WTC11 (cell line): ENCODE data around the gene DFFB. TPM values are rescaled to one million over a fixed set of nuclear protein-coding genes. Genes with fewer than 3 reads are reported as not detected.

Experiments
- ATAC-seq: fragments of 200-7000 bp; cut with Tn5 transposase; 2 replicates; pipeline ENCODE4 v1.10.0; 2021; ENCODE audit warnings: mild to moderate bottlenecking, moderate library complexity
- CTCF ChIA-PET: fragments of 300-600 bp; sonication (Branson Sonifier 250); formaldehyde crosslinking; loops from one replicate; lab custom pipeline; 2021; ENCODE audit warnings: antibody characterized with exemption; lab: Charles Lee
- POLR2A ChIA-PET: fragments of 350-600 bp; sonication (Branson Sonifier 250); formaldehyde crosslinking; loops from one replicate; lab custom pipeline; 2021; ENCODE audit warnings: antibody characterized with exemption; lab: Charles Lee
- DNase-seq: peaks from one replicate; pipeline ENCODE4 v3.0.0; 2021; ENCODE audit warnings: low spot score
- H3K27ac Mint-ChIP-seq: 2 replicates; pipeline ENCODE4 v1.8.0; 2021; ENCODE audit warnings: mixed read lengths
- H3K27me3 Mint-ChIP-seq: 2 replicates; pipeline ENCODE4 v1.8.0; 2021; ENCODE audit warnings: low read depth, mild to moderate bottlenecking, moderate library complexity, mixed read lengths
- H3K36me3 Mint-ChIP-seq: 2 replicates; pipeline ENCODE4 v1.8.0; 2021; ENCODE audit warnings: mixed read lengths
- H3K4me1 Mint-ChIP-seq: 2 replicates; pipeline ENCODE4 v1.8.0; 2022; ENCODE audit warnings: mixed read lengths
- H3K4me3 Mint-ChIP-seq: 2 replicates; pipeline ENCODE4 v1.8.0; 2021; ENCODE audit warnings: mild to moderate bottlenecking, moderate library complexity, mixed read lengths
- H3K9me3 Mint-ChIP-seq: 2 replicates; pipeline ENCODE4 v1.8.0; 2021; ENCODE audit warnings: mixed read lengths
- ATF1 ChIP-seq: sonication (generic); formaldehyde crosslinking; IDR thresholded peaks from 2 replicates; pipeline ENCODE4 v1.8.1; 2023; ENCODE audit warnings: mild to moderate bottlenecking, moderate library complexity, missing genetic modification reagents
- CREB1 ChIP-seq: sonication (generic); formaldehyde crosslinking; IDR thresholded peaks from 2 replicates; pipeline ENCODE4 v1.8.0; 2023; ENCODE audit warnings: mild to moderate bottlenecking, missing genetic modification reagents
- ESRRA ChIP-seq: sonication (generic); formaldehyde crosslinking; IDR thresholded peaks from 2 replicates; pipeline ENCODE4 v1.8.1; 2022; ENCODE audit warnings: mild to moderate bottlenecking, missing genetic modification reagents, borderline replicate concordance
- FOXJ3 ChIP-seq: sonication (generic); formaldehyde crosslinking; IDR thresholded peaks from 2 replicates; pipeline ENCODE4 v1.9.0; 2021; ENCODE audit warnings: missing genetic modification reagents, mild to moderate bottlenecking, borderline replicate concordance
- GTF2I ChIP-seq: fragments of 250-450 bp; sonication (Bioruptor Pico); conservative IDR thresholded peaks from 2 replicates; pipeline ENCODE4 v1.4.0; 2021; ENCODE audit warnings: mild to moderate bottlenecking
- IRF2 ChIP-seq: sonication (generic); formaldehyde crosslinking; IDR thresholded peaks from 2 replicates; pipeline ENCODE4 v1.8.0; 2022; ENCODE audit warnings: low read depth, missing genetic modification reagents, borderline replicate concordance
- JUN ChIP-seq: sonication (generic); formaldehyde crosslinking; IDR thresholded peaks from 2 replicates; pipeline ENCODE4 v1.8.0; 2023; ENCODE audit warnings: mild to moderate bottlenecking, missing genetic modification reagents
- OVOL2 ChIP-seq: fragments of 250-450 bp; sonication (Bioruptor Pico); IDR thresholded peaks from 2 replicates; pipeline ENCODE4 v1.9.0; 2021; ENCODE audit warnings: mild to moderate bottlenecking, borderline replicate concordance
- PRRX2 ChIP-seq: fragments of 250-450 bp; sonication (Bioruptor Pico); IDR thresholded peaks from 2 replicates; pipeline ENCODE4 v1.8.0; 2021; ENCODE audit warnings: mild to moderate bottlenecking
- RORB ChIP-seq: fragments of 250-450 bp; sonication (Bioruptor Pico); IDR thresholded peaks from 2 replicates; pipeline ENCODE4 v1.9.0; 2021; ENCODE audit warnings: mild to moderate bottlenecking
- SMAD4 ChIP-seq: sonication (generic); formaldehyde crosslinking; IDR thresholded peaks from 2 replicates; pipeline ENCODE4 v1.8.0; 2022; ENCODE audit warnings: mild to moderate bottlenecking, missing genetic modification reagents
- ZNF121 ChIP-seq: sonication (generic); formaldehyde crosslinking; IDR thresholded peaks from 2 replicates; pipeline ENCODE4 v1.8.0; 2023; ENCODE audit warnings: missing genetic modification reagents
- ZNF219 ChIP-seq: sonication (generic); formaldehyde crosslinking; IDR thresholded peaks from 2 replicates; pipeline ENCODE4 v1.8.0; 2023; ENCODE audit warnings: missing genetic modification reagents, mild to moderate bottlenecking, borderline replicate concordance
- ZNF263 ChIP-seq: sonication (generic); formaldehyde crosslinking; IDR thresholded peaks from 2 replicates; pipeline ENCODE4 v1.8.1; 2022; ENCODE audit warnings: low read depth, mild to moderate bottlenecking, moderate library complexity, missing genetic modification reagents
- ZNF396 ChIP-seq: fragments of 250-450 bp; sonication (Bioruptor Pico); IDR thresholded peaks from 2 replicates; pipeline ENCODE4 v1.8.0; 2021; ENCODE audit warnings: mild to moderate bottlenecking, moderate library complexity, borderline replicate concordance
- total RNA-seq: library from RNA; stranded (reverse); gene quantifications from 3 replicates; pipeline ENCODE4 v1.2.3, GENCODE V29; 2021
- TF ChIP-seq, protein P1 (sequence below): sonication (generic); formaldehyde crosslinking; IDR thresholded peaks from 2 replicates; pipeline ENCODE4 v1.8.0; 2022; ENCODE audit warnings: mild to moderate bottlenecking, missing genetic modification reagents
- TF ChIP-seq, protein P2 (sequence below): sonication (generic); formaldehyde crosslinking; conservative IDR thresholded peaks from 2 replicates; pipeline ENCODE4 v1.8.1; 2022; ENCODE audit warnings: mild to moderate bottlenecking, missing genetic modification reagents
- TF ChIP-seq, protein P3 (sequence below): sonication (generic); formaldehyde crosslinking; IDR thresholded peaks from 2 replicates; pipeline ENCODE4 v1.8.0; 2022; ENCODE audit warnings: mild to moderate bottlenecking, missing genetic modification reagents
- TF ChIP-seq, protein P4 (sequence below): sonication (generic); formaldehyde crosslinking; IDR thresholded peaks from 2 replicates; pipeline ENCODE4 v1.8.1; 2022; ENCODE audit warnings: missing genetic modification reagents, borderline replicate concordance
- TF ChIP-seq, protein P5 (sequence below): sonication (generic); formaldehyde crosslinking; IDR thresholded peaks from 2 replicates; pipeline ENCODE4 v1.8.0; 2022; ENCODE audit warnings: mild to moderate bottlenecking, missing genetic modification reagents
- TF ChIP-seq, protein P6 (sequence below): sonication (generic); formaldehyde crosslinking; IDR thresholded peaks from 2 replicates; pipeline ENCODE4 v1.8.1; 2022; ENCODE audit warnings: low read depth, mild to moderate bottlenecking, moderate library complexity, missing genetic modification reagents, borderline replicate concordance
- TF ChIP-seq, protein P7 (sequence below): fragments of 250-450 bp; sonication (Bioruptor Pico); IDR thresholded peaks from 2 replicates; pipeline ENCODE4 v1.9.0; 2021; ENCODE audit warnings: mild to moderate bottlenecking, borderline replicate concordance

Gene DFFB
- total RNA-seq, 1 experiment from 2014 or later: 9.2 TPM

DNA sequence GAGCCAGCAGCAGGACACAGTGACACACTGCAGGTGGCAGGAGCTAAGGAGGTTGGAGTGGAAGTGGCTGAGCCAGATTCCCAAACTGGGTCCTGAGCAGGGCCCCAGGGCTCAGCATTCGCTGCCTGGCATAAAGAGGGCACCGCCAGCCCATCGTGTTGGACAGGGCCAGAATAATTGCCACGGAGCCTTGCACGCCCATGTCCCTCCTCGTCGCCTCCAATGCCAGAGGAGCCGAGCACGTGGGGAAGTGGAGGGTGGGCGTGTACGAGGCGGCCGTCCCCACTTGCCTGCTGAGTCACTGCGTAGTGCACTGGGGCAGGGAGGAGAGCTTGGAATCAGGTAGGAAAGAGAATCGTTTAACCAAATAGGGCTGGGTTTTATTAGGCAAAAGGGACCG is 34.9 kb upstream of the DFFB start:
- no peak overlapping the region for H3K4me3 Mint-ChIP-seq
- ATAC-seq (no peak), DNase-seq (no peak)
- POLR2A ChIA-PET: no interaction called here
- TF ChIP-seq CREB1 (CRISPR knock-in tag): no peak
- no peak for TF ChIP-seq OVOL2 (CRISPR knock-in tag)
- TF ChIP-seq, protein P1, sequence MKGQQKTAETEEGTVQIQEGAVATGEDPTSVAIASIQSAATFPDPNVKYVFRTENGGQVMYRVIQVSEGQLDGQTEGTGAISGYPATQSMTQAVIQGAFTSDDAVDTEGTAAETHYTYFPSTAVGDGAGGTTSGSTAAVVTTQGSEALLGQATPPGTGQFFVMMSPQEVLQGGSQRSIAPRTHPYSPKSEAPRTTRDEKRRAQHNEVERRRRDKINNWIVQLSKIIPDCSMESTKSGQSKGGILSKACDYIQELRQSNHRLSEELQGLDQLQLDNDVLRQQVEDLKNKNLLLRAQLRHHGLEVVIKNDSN (CRISPR knock-in tag): no peak
- TF ChIP-seq RORB (CRISPR knock-in tag): no peak
- TF ChIP-seq ATF1: no peak
- TF ChIP-seq, protein P2, sequence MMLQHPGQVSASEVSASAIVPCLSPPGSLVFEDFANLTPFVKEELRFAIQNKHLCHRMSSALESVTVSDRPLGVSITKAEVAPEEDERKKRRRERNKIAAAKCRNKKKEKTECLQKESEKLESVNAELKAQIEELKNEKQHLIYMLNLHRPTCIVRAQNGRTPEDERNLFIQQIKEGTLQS (CRISPR knock-in tag): no peak
- TF ChIP-seq FOXJ3 (CRISPR knock-in tag): no peak
- TF ChIP-seq PRRX2 (CRISPR knock-in tag): no peak
- TF ChIP-seq ZNF219 (CRISPR knock-in tag): no peak
- TF ChIP-seq ESRRA: no peak
- TF ChIP-seq, protein P3, sequence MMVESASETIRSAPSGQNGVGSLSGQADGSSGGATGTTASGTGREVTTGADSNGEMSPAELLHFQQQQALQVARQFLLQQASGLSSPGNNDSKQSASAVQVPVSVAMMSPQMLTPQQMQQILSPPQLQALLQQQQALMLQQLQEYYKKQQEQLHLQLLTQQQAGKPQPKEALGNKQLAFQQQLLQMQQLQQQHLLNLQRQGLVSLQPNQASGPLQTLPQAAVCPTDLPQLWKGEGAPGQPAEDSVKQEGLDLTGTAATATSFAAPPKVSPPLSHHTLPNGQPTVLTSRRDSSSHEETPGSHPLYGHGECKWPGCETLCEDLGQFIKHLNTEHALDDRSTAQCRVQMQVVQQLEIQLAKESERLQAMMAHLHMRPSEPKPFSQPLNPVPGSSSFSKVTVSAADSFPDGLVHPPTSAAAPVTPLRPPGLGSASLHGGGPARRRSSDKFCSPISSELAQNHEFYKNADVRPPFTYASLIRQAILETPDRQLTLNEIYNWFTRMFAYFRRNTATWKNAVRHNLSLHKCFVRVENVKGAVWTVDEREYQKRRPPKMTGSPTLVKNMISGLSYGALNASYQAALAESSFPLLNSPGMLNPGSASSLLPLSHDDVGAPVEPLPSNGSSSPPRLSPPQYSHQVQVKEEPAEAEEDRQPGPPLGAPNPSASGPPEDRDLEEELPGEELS (CRISPR knock-in tag): no peak
- no peak for TF ChIP-seq GTF2I (CRISPR knock-in tag)
- TF ChIP-seq, protein P4, sequence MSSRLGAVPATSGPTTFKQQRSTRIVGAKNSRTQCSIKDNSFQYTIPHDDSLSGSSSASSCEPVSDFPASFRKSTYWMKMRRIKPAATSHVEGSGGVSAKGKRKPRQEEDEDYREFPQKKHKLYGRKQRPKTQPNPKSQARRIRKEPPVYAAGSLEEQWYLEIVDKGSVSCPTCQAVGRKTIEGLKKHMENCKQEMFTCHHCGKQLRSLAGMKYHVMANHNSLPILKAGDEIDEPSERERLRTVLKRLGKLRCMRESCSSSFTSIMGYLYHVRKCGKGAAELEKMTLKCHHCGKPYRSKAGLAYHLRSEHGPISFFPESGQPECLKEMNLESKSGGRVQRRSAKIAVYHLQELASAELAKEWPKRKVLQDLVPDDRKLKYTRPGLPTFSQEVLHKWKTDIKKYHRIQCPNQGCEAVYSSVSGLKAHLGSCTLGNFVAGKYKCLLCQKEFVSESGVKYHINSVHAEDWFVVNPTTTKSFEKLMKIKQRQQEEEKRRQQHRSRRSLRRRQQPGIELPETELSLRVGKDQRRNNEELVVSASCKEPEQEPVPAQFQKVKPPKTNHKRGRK (CRISPR knock-in tag): no peak
- TF ChIP-seq, protein P5, sequence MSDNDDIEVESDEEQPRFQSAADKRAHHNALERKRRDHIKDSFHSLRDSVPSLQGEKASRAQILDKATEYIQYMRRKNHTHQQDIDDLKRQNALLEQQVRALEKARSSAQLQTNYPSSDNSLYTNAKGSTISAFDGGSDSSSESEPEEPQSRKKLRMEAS (CRISPR knock-in tag): no peak
- TF ChIP-seq JUN (CRISPR knock-in tag): no peak
- no peak for TF ChIP-seq IRF2
- TF ChIP-seq ZNF263 (CRISPR knock-in tag): no peak
- TF ChIP-seq, protein P6, sequence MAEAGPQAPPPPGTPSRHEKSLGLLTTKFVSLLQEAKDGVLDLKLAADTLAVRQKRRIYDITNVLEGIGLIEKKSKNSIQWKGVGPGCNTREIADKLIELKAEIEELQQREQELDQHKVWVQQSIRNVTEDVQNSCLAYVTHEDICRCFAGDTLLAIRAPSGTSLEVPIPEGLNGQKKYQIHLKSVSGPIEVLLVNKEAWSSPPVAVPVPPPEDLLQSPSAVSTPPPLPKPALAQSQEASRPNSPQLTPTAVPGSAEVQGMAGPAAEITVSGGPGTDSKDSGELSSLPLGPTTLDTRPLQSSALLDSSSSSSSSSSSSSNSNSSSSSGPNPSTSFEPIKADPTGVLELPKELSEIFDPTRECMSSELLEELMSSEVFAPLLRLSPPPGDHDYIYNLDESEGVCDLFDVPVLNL (CRISPR knock-in tag): no peak
- TF ChIP-seq, all 79 proteins: peak for 0
- no peaks in the 10 kb centered on the region for H3K4me1 Mint-ChIP-seq
- CTCF ChIA-PET: interaction anchor here (0.7 kb wide), 1 partner anchor 397 kb away, joined by 3 read pairs; no protein-coding TSS in a partner anchor
- H3K9me3 Mint-ChIP-seq: no peaks in the 10 kb centered on the region
- H3K27me3 Mint-ChIP-seq: no peaks in the 10 kb centered on the region
- peaks cover 16% of the 10 kb centered on the region for H3K36me3 Mint-ChIP-seq
- H3K27ac Mint-ChIP-seq: no peak overlapping the region

DNA sequence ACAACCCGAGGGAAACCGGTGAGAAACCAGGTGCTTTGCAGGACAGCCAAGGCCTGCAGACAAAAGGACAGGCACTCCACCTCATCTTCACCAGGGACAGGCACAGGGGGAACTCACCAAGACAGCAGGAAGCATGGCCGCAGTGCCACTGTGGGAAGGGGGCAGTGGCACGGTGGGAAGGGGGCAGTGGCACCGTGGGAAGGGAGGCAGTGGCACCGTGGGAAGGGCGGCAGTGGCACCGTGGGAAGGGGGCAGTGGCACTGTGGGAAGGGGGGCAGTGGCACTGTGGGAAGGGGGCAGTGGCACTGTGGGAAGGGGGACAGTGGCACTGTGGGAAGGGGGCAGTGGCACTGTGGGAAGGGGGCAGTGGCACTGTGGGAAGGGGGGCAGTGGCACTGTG is 32.6 kb upstream of the DFFB start:
- Mint-ChIP-seq H3K27me3 (no peaks in the 10 kb centered on the region), H3K36me3 (peaks cover 17% of the 10 kb centered on the region), H3K9me3 (no peaks in the 10 kb centered on the region), H3K27ac (no peak overlapping the region), H3K4me1 (no peaks in the 10 kb centered on the region), H3K4me3 (no peak overlapping the region)
- DNase-seq: no peak
- ChIA-PET CTCF (interaction anchor here (0.6 kb wide), 1 partner anchor 385 kb away, joined by 3 read pairs; no protein-coding TSS in a partner anchor), POLR2A (no interaction called here)
- no peak for ATAC-seq
- TF ChIP-seq ZNF121 (no peak), IRF2 (no peak), ZNF396 (no peak), SMAD4 (CRISPR knock-in tag) (no peak)
- TF ChIP-seq, protein P7, sequence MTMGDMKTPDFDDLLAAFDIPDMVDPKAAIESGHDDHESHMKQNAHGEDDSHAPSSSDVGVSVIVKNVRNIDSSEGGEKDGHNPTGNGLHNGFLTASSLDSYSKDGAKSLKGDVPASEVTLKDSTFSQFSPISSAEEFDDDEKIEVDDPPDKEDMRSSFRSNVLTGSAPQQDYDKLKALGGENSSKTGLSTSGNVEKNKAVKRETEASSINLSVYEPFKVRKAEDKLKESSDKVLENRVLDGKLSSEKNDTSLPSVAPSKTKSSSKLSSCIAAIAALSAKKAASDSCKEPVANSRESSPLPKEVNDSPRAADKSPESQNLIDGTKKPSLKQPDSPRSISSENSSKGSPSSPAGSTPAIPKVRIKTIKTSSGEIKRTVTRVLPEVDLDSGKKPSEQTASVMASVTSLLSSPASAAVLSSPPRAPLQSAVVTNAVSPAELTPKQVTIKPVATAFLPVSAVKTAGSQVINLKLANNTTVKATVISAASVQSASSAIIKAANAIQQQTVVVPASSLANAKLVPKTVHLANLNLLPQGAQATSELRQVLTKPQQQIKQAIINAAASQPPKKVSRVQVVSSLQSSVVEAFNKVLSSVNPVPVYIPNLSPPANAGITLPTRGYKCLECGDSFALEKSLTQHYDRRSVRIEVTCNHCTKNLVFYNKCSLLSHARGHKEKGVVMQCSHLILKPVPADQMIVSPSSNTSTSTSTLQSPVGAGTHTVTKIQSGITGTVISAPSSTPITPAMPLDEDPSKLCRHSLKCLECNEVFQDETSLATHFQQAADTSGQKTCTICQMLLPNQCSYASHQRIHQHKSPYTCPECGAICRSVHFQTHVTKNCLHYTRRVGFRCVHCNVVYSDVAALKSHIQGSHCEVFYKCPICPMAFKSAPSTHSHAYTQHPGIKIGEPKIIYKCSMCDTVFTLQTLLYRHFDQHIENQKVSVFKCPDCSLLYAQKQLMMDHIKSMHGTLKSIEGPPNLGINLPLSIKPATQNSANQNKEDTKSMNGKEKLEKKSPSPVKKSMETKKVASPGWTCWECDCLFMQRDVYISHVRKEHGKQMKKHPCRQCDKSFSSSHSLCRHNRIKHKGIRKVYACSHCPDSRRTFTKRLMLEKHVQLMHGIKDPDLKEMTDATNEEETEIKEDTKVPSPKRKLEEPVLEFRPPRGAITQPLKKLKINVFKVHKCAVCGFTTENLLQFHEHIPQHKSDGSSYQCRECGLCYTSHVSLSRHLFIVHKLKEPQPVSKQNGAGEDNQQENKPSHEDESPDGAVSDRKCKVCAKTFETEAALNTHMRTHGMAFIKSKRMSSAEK (CRISPR knock-in tag): no peak
- TF ChIP-seq, protein P4 (CRISPR knock-in tag): no peak
